Vagina (tissue), 2 donors: ENCODE data around the gene DSEL. TPM values are rescaled to one million over a fixed set of nuclear protein-coding genes. Genes with fewer than 3 reads are reported as not detected.

ENCODE experiments used
- DNase-seq, 2 donors: peaks; one replicate each; pipeline ENCODE4 v3.0.0-alpha.2; 2017; ENCODE audit errors: extremely low spot score in 2 of 2
- H3K27ac ChIP-seq: fragments of 200-600 bp; sonication (generic); one replicate; pipeline ENCODE4 v1.5.1; 2019
- H3K27me3 ChIP-seq: fragments of 200-600 bp; sonication (generic); one replicate; pipeline ENCODE4 v1.5.1; 2019
- H3K36me3 ChIP-seq, 2 donors: fragments of 200-600 bp; sonication (generic); one replicate each; pipeline ENCODE4 v1.5.1; 2017 to 2019
- H3K4me1 ChIP-seq: fragments of 200-600 bp; sonication (generic); one replicate; pipeline ENCODE4 v1.5.1; 2019
- H3K4me3 ChIP-seq, 2 donors: fragments of 200-600 bp; sonication (generic); 1 replicate in 1 of 2; 2 replicates in 1 of 2; pipeline ENCODE4 v1.5.1; 2016 to 2019
- H3K9me3 ChIP-seq: fragments of 200-600 bp; sonication (generic); one replicate; pipeline ENCODE4 v1.5.1; 2019
- POLR2A ChIP-seq, 2 donors: fragments of 450-650 bp; IDR thresholded peaks; one replicate each; pipeline ENCODE4 v1.6.1; 2017; ENCODE audit warnings: antibody characterized with exemption in 2 of 2, mild to moderate bottlenecking in 2 of 2, moderate library complexity in 2 of 2
- POLR2AphosphoS5 ChIP-seq, 2 donors: sonication (generic); formaldehyde crosslinking; IDR thresholded peaks; one replicate each; pipeline ENCODE4 v1.9.0; 2017; ENCODE audit warnings: antibody characterized with exemption in 2 of 2, mild to moderate bottlenecking in 2 of 2, low read depth in 1 of 2; ENCODE audit not compliant: insufficient read depth in 1 of 2
- intact Hi-C: fragments of 100-400 bp; cut with DNase I; formaldehyde crosslinking; loops from one replicate; pipeline ENCODE4 v1.15.1; 2023
- total RNA-seq: library from RNA; depleted of rRNA; stranded (reverse); fragments of >200 nt; gene quantifications from one replicate; pipeline ENCODE4 v1.2.3, GENCODE V29; 2016
- TF ChIP-seq, protein P1 (sequence below), 3 experiments: fragments of 450-650 bp in 2 of 3; fragments of 200-600 bp in 1 of 3; sonication (generic) in 1 of 3; IDR thresholded peaks; one replicate each; pipeline ENCODE4 v1.5.1; 2017 to 2019; ENCODE audit warnings: antibody characterized with exemption in 3 of 3, mild to moderate bottlenecking in 2 of 3, moderate library complexity in 2 of 3

DSEL gene
- total RNA-seq, 1 donor from 2014 or later, result 7.6 TPM

DNA sequence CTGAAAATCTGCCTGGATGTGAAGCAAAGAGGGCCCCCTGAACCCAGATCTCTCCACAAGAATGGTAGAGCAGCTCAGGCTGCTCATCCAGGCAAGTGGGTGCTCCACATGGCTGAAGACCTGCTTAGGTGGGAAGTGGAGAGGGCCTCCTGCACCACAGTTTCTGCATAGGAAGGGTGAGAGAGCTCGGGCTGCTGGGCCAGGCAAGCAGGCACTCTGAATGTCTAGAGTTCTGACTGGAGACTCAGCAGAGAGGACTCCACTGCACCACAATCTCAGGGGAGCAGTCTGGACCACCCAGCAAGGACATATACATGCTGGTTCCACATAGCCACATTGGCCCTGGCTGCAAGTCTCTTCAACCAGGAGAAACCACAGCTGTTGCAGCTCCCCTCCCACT lies 52.0 kb downstream of the DSEL start:
- Histone ChIP-seq H3K36me3 (no peaks in the 10 kb centered on the region), H3K4me1 (no peaks in the 10 kb centered on the region), H3K4me3 (no peak overlapping the region), H3K27me3 (no peaks in the 10 kb centered on the region), H3K9me3 (no peaks in the 10 kb centered on the region), H3K27ac (no peak overlapping the region)
- no peak for DNase-seq
- intact Hi-C loops, result no loop called here
- TF ChIP-seq POLR2AphosphoS5 (IDR thresholded peaks at IDR 0.05; ENCODE audit: insufficient read depth in 1 of 2, low read depth in 1 of 2), result no peak
- TF ChIP-seq, protein P1, sequence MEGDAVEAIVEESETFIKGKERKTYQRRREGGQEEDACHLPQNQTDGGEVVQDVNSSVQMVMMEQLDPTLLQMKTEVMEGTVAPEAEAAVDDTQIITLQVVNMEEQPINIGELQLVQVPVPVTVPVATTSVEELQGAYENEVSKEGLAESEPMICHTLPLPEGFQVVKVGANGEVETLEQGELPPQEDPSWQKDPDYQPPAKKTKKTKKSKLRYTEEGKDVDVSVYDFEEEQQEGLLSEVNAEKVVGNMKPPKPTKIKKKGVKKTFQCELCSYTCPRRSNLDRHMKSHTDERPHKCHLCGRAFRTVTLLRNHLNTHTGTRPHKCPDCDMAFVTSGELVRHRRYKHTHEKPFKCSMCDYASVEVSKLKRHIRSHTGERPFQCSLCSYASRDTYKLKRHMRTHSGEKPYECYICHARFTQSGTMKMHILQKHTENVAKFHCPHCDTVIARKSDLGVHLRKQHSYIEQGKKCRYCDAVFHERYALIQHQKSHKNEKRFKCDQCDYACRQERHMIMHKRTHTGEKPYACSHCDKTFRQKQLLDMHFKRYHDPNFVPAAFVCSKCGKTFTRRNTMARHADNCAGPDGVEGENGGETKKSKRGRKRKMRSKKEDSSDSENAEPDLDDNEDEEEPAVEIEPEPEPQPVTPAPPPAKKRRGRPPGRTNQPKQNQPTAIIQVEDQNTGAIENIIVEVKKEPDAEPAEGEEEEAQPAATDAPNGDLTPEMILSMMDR (IDR thresholded peaks at IDR 0.05), result no peak
- TF ChIP-seq POLR2A (IDR thresholded peaks at IDR 0.05), result no peak

- H3K36me3 ChIP-seq, result no peaks in the 10 kb centered on the region
- TF ChIP-seq, protein P1 (IDR thresholded peaks at IDR 0.05), result no peak
- no peak overlapping the region for H3K4me3 ChIP-seq
- intact Hi-C loops, result no loop called here
- H3K27me3 ChIP-seq, result no peaks in the 10 kb centered on the region
- DNase-seq, result no peak
- no peak overlapping the region for H3K27ac ChIP-seq
- H3K4me1 ChIP-seq, result no peaks in the 10 kb centered on the region
- H3K9me3 ChIP-seq, result no peaks in the 10 kb centered on the region
These were observed 52.7 kb downstream of the DSEL start for GRCh38 chr18:67463829-67464228.

- no peak overlapping the region for H3K27ac ChIP-seq
- no peaks in the 10 kb centered on the region for H3K9me3 ChIP-seq
- intact Hi-C loops, result no loop called here
- TF ChIP-seq, protein P1 (IDR thresholded peaks at IDR 0.05), result no peak
- no peak for TF ChIP-seq POLR2A (IDR thresholded peaks at IDR 0.05)
- TF ChIP-seq POLR2AphosphoS5 (IDR thresholded peaks at IDR 0.05; ENCODE audit: insufficient read depth in 1 of 2, low read depth in 1 of 2), result no peak
- H3K4me3 ChIP-seq, result no peak overlapping the region
- no peaks in the 10 kb centered on the region for H3K36me3 ChIP-seq
- H3K4me1 ChIP-seq, result no peaks in the 10 kb centered on the region
- DNase-seq, result no peak
- no peaks in the 10 kb centered on the region for H3K27me3 ChIP-seq
These were observed 59.8 kb downstream of the DSEL start for GRCh38 chr18:67456711-67457110.
